Dermis blood vessel endothelial cell (primary cell): ENCODE data around the gene SNAPC4. TPM values are rescaled to one million over a fixed set of nuclear protein-coding genes. Genes with fewer than 3 reads are reported as not detected.
"Not testable (repeated sequence)": the region's sequence is repeated elsewhere in the genome, so short reads cannot be mapped to it uniquely, and the experiment has no call there.

Experiments
- DNase-seq: peaks from one replicate; pipeline ENCODE4 v3.0.0; 2010
- total RNA-seq: library from RNA; depleted of rRNA; stranded (reverse); fragments of >200 nt; gene quantifications from 2 replicates; pipeline ENCODE4 v1.2.3, GENCODE V29; 2014

Gene SNAPC4
- total RNA-seq, 1 donor from 2014 or later = 10.2 TPM

- DNase-seq = no peak
Observed at GRCh38 chr9:136353088-136353487, 46.9 kb downstream of the SNAPC4 start.

GRCh38 chr9:136352682-136353081 lies 47.3 kb downstream of the SNAPC4 start:
- no peak for DNase-seq

GRCh38 chr9:136351868-136352267 lies 48.1 kb downstream of the SNAPC4 start:
- DNase-seq = not testable (repeated sequence)

- no peak for DNase-seq
Observed at GRCh38 chr9:136351252-136351800, 48.6 kb downstream of the SNAPC4 start.

Other genes starting within 250 kb of the SNAPC4 start
- gene LHX3, start 195.0 kb downstream of the SNAPC4 start, total RNA-seq = not detected in 2 replicates
- 9.0 and 20.1 TPM in 2 replicates for gene QSOX2, start 154.4 kb downstream of the SNAPC4 start, total RNA-seq
- not detected in 2 replicates for gene CCDC187, start 96.1 kb downstream of the SNAPC4 start, total RNA-seq
- 27.2 and 37.1 TPM in 2 replicates for gene GPSM1, start 72.6 kb downstream of the SNAPC4 start, total RNA-seq
- gene DNLZ, start 36.4 kb downstream of the SNAPC4 start, total RNA-seq = 15.4 and 34.5 TPM in 2 replicates
- gene CARD9, start 26.5 kb downstream of the SNAPC4 start, total RNA-seq = 0.34 and 1.1 TPM in 2 replicates
- 30.0 and 35.2 TPM in 2 replicates for gene ENTR1, start 10.4 kb upstream of the SNAPC4 start, total RNA-seq
- gene PMPCA, start 10.5 kb upstream of the SNAPC4 start, total RNA-seq = 40.2 and 42.3 TPM in 2 replicates
- 8.3 and 12.1 TPM in 2 replicates for gene INPP5E, start 39.7 kb upstream of the SNAPC4 start, total RNA-seq
- 20.8 and 43.8 TPM in 2 replicates for gene SEC16A, start 82.9 kb upstream of the SNAPC4 start, total RNA-seq
- gene NOTCH1, start 145.9 kb upstream of the SNAPC4 start, total RNA-seq = 157 and 319 TPM in 2 replicates